Mesenchymal stem cell (in vitro differentiated cells and primary cell): ENCODE measurements around the gene NUCB1.
"Not testable (repeated sequence)": the region's sequence is repeated elsewhere in the genome, so short reads cannot be mapped to it uniquely, and the experiment has no call there.

Experiments
- DNase-seq: peaks from one replicate; pipeline ENCODE4 v3.0.0-alpha.2; 2013
- H2AFZ ChIP-seq: one replicate; pipeline ENCODE4 v1.6.1; 2013; ENCODE audit warnings: low read depth, mild to moderate bottlenecking, control low read depth, inconsistent platforms, low read length, moderate library complexity
- H2AK5ac ChIP-seq: 2 replicates; pipeline ENCODE4 v1.6.1; 2013; ENCODE audit warnings: low read length, moderate library complexity, mild to moderate bottlenecking, inconsistent platforms; ENCODE audit not compliant: severe bottlenecking
- H2BK120ac ChIP-seq: one replicate; pipeline ENCODE4 v1.6.1; 2013; ENCODE audit warnings: low read depth, mild to moderate bottlenecking, inconsistent platforms, low read length, moderate library complexity
- H2BK12ac ChIP-seq, 2 experiments: one replicate each; pipeline ENCODE4 v1.6.1; 2013; ENCODE audit warnings: inconsistent platforms in 2 of 2, low read length in 2 of 2, mild to moderate bottlenecking in 2 of 2, moderate library complexity in 2 of 2, control low read depth in 1 of 2
- H2BK15ac ChIP-seq: one replicate; pipeline ENCODE4 v1.6.1; 2013; ENCODE audit warnings: mild to moderate bottlenecking, low read depth, inconsistent platforms; ENCODE audit not compliant: poor library complexity, severe bottlenecking
- H2BK5ac ChIP-seq: 2 replicates; pipeline ENCODE4 v1.6.1; 2013; ENCODE audit warnings: low read depth, mild to moderate bottlenecking, low read length, control low read depth, inconsistent platforms; ENCODE audit not compliant: poor library complexity, severe bottlenecking
- H3K14ac ChIP-seq, 2 experiments: one replicate each; pipeline ENCODE4 v1.6.1; 2013; ENCODE audit warnings: inconsistent platforms in 2 of 2, low read length in 2 of 2, control low read depth in 1 of 2, mild to moderate bottlenecking in 1 of 2, moderate library complexity in 1 of 2
- H3K18ac ChIP-seq, 2 experiments: one replicate each; pipeline ENCODE4 v1.6.1; 2013; ENCODE audit warnings: inconsistent platforms in 2 of 2, low read length in 2 of 2, control low read depth in 1 of 2, low read depth in 1 of 2, mild to moderate bottlenecking in 1 of 2
- H3K23ac ChIP-seq, 2 experiments: one replicate each; pipeline ENCODE4 v1.6.1; 2013; ENCODE audit warnings: inconsistent platforms in 2 of 2, low read length in 2 of 2, mild to moderate bottlenecking in 2 of 2, moderate library complexity in 2 of 2, control low read depth in 1 of 2
- H3K27ac ChIP-seq: 2 replicates; pipeline ENCODE4 v1.5.1; 2013; ENCODE audit warnings: mild to moderate bottlenecking, moderate library complexity, low read length, control low read depth, inconsistent platforms; ENCODE audit not compliant: poor library complexity, severe bottlenecking
- H3K27me3 ChIP-seq, 2 experiments: 2 replicates each; pipeline versions ENCODE4 v1.6.1 to v1.7.0; 2013; ENCODE audit warnings: low read length in 2 of 2, mild to moderate bottlenecking in 2 of 2, moderate library complexity in 2 of 2, control low read depth in 1 of 2, inconsistent platforms in 1 of 2; ENCODE audit not compliant: control insufficient read depth in 1 of 2, insufficient read depth in 1 of 2
- H3K36me3 ChIP-seq, 2 experiments: 2 replicates each; pipeline versions ENCODE4 v1.6.1 to v1.7.0; 2013; ENCODE audit warnings: low read length in 2 of 2, control low read depth in 1 of 2, inconsistent platforms in 1 of 2, low read depth in 1 of 2, mild to moderate bottlenecking in 1 of 2; ENCODE audit not compliant: insufficient read depth in 2 of 2, control insufficient read depth in 1 of 2
- H3K4ac ChIP-seq, 2 experiments: one replicate each; pipeline ENCODE4 v1.6.1; 2013; ENCODE audit warnings: inconsistent platforms in 2 of 2, low read length in 2 of 2, mild to moderate bottlenecking in 2 of 2, moderate library complexity in 2 of 2, control low read depth in 1 of 2, low read depth in 1 of 2
- H3K4me1 ChIP-seq: 2 replicates; pipeline ENCODE4 v1.6.1; 2013; ENCODE audit warnings: low read depth, low read length, control low read depth; ENCODE audit not compliant: control insufficient read depth, insufficient read depth
- H3K4me2 ChIP-seq: 2 replicates; pipeline ENCODE4 v1.6.1; 2013; ENCODE audit warnings: low read length, mild to moderate bottlenecking, inconsistent platforms; ENCODE audit not compliant: poor library complexity, severe bottlenecking
- H3K4me3 ChIP-seq, 2 experiments: 2 replicates each; pipeline versions ENCODE4 v1.5.1 to v1.7.0; 2013; ENCODE audit warnings: low read length in 2 of 2, mild to moderate bottlenecking in 2 of 2, control low read depth in 1 of 2, low read depth in 1 of 2; ENCODE audit not compliant: insufficient read depth in 1 of 2
- H3K79me1 ChIP-seq: replicated peaks from 2 replicates; pipeline ENCODE4 v1.6.1; 2013; ENCODE audit warnings: mild to moderate bottlenecking, control low read depth, low read length, inconsistent platforms; ENCODE audit not compliant: poor library complexity, severe bottlenecking
- H3K9ac ChIP-seq: 2 replicates; pipeline ENCODE4 v1.7.0; 2013; ENCODE audit warnings: mild to moderate bottlenecking, low read length, moderate library complexity
- H3K9me3 ChIP-seq: 2 replicates; pipeline ENCODE4 v1.7.0; 2013; ENCODE audit warnings: mild to moderate bottlenecking, low read length; ENCODE audit not compliant: control insufficient read depth
- H4K8ac ChIP-seq: one replicate; pipeline ENCODE4 v1.6.1; 2013; ENCODE audit warnings: inconsistent platforms, mild to moderate bottlenecking, low read length, moderate library complexity
- H4K91ac ChIP-seq: one replicate; pipeline ENCODE4 v1.6.1; 2013; ENCODE audit warnings: mild to moderate bottlenecking, low read length, inconsistent platforms
- WGBS: methylation state at CpG from one replicate; pipeline ENCODE4 v1.1.7; 2013; ENCODE audit warnings: mixed read lengths; 5-methylcytosine and 5-hydroxymethylcytosine counted together

NUCB1 gene

DNA sequence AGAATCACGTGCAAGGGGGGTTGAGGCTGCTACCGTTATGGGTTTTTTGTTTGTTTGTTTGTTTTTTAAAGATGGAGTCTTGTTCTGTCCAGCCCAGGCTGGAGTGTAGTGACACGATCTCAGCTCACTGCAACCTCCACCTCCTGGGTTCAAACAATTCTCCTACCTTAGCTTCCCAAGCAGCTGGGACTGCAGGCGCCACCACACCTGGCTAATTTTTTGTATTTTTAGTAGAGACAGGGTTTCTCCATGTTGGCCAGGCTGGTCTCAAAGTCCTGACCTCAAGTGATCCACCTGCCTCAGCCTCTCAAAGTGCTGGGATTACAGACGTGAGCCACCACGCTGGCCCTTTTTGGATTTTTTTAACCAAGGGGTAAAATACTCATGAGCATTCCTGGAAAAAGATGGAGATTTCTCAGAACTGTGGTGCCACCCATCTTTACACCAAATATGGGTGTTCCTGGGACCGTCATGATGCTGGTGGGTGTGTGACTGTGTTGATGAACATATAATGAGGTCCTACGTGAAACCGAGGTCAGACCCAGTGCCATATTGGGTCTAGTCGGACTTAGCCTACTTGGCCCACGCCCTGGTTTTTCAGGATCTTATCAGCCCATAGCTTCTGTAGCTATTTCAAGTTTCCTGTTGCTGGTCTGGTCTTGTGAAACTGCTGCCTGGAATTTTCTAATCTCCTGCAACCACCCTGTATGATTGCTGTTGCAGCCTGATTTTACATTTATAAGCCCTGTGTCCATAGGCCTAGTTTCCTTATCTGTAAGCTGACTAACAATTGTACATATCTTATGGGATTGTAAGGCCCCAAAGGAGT is 21.7 kb upstream of the NUCB1 start:
- Histone ChIP-seq H2AK5ac (no peak overlapping the region), H4K91ac (no peak overlapping the region), H3K14ac (no peak overlapping the region), H3K4me2 (no peak overlapping the region), H3K79me1 (peaks cover 13% of the 10 kb centered on the region), H3K4me3 (no peak overlapping the region), H4K8ac (peak overlapping the region; percentile 41), H3K27ac (no peak overlapping the region), H3K9me3 (no peaks in the 10 kb centered on the region), H3K23ac (no peak overlapping the region), H2BK120ac (no peak overlapping the region), H3K9ac (peak overlapping the region; percentile 14), H2BK15ac (no peak overlapping the region), H3K36me3 (peaks cover 44 to 66% of the 10 kb centered on the region in 2 experiments), H2BK12ac (no peak overlapping the region), H2BK5ac (no peak overlapping the region), H2AFZ (no peak overlapping the region), H3K4ac (no peak overlapping the region), H3K27me3 (no peaks in the 10 kb centered on the region), H3K18ac (no peak overlapping the region), H3K4me1 (peaks cover 23% of the 10 kb centered on the region)
- 82% methylated on average over 10 of the region's 11 CpGs for WGBS
- DNase-seq: peak; percentile 84

DNA sequence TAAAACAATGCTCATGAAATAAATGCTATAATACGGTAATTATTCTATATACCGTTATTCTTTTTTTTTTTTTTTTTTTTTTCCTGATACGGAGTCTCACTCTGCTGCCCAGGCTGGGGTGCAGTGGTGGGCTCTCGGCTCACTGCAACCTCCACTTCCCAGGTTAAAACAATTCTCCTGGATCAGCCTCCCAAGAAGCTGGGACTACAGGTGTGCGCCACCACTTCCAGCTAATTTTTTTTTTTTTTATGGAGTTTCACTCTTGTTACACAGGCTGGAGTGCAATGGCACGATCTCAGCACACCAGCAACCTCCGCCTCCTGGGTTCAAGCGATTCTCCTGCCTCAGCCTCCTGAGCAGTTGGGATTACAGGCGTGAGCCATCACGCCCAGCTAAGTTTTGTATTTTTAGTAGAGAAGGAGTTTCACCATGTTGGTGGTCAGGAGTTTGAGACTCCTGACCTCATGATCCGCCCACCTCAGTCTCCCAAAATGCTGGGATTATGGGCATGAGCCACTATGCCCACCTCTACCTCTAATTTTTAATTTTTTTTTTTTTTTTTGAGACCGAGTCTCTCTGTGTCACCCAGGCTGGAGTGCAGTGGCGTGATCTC is 21.0 kb upstream of the NUCB1 start:
- H3K27ac ChIP-seq: no peak overlapping the region
- no peak overlapping the region for H3K18ac ChIP-seq
- no peak overlapping the region for H2BK12ac ChIP-seq
- no peak overlapping the region for H2AK5ac ChIP-seq
- no peak overlapping the region for H2BK5ac ChIP-seq
- H3K79me1 ChIP-seq: peaks cover 13% of the 10 kb centered on the region
- peaks cover 16% of the 10 kb centered on the region for H3K4me1 ChIP-seq
- no peak overlapping the region for H3K23ac ChIP-seq
- no peak overlapping the region for H3K14ac ChIP-seq
- no peak overlapping the region for H2AFZ ChIP-seq
- no peak overlapping the region for H3K4me3 ChIP-seq
- peaks cover 37 to 59% of the 10 kb centered on the region in 2 experiments for H3K36me3 ChIP-seq
- no peak overlapping the region for H3K4ac ChIP-seq
- H3K27me3 ChIP-seq: no peaks in the 10 kb centered on the region
- no peak overlapping the region for H4K91ac ChIP-seq
- 98% methylated on average over 12 of the region's 13 CpGs for WGBS
- H2BK120ac ChIP-seq: no peak overlapping the region
- H2BK15ac ChIP-seq: no peak overlapping the region
- H3K4me2 ChIP-seq: no peak overlapping the region
- H3K9ac ChIP-seq: no peak overlapping the region
- no peak overlapping the region for H4K8ac ChIP-seq
- DNase-seq: peak; percentile 56
- H3K9me3 ChIP-seq: no peaks in the 10 kb centered on the region

DNA sequence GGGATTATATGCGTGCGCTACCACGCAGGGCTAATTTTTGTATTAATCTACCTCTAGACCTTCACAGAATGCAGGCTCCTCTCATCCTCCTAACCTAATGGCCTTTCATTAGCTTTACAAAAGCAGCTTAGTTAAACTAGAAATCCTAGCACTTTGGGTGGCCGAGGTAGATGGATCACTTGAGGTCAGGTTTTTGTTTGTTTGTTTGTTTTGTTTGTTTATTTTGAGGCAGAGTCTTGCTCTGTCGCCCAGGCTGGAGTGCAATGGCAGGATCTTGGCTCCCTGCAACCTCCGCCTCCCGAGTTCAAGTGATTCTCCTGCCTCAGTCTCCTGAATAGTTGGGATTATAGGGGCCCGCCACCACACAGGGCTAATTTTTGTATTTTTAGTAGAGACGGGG is 20.4 kb upstream of the NUCB1 start:
- Histone ChIP-seq H3K4me1 (peaks cover 12% of the 10 kb centered on the region), H3K79me1 (peaks cover 13% of the 10 kb centered on the region), H3K36me3 (peaks cover 31 to 53% of the 10 kb centered on the region in 2 experiments)
- H2AK5ac ChIP-seq, H3K14ac ChIP-seq, H2BK120ac ChIP-seq, H3K4ac ChIP-seq, H3K27me3 ChIP-seq, H3K9me3 ChIP-seq, H3K4me3 ChIP-seq, H4K91ac ChIP-seq, H2AFZ ChIP-seq, H2BK5ac ChIP-seq, H3K27ac ChIP-seq, H4K8ac ChIP-seq, H3K23ac ChIP-seq, H2BK15ac ChIP-seq, H2BK12ac ChIP-seq, H3K4me2 ChIP-seq, H3K18ac ChIP-seq, H3K9ac ChIP-seq: not testable (repeated sequence)
- WGBS: 79% methylated on average over 6 of the region's 9 CpGs
- DNase-seq: peak; percentile 53
